Nasal cavity respiratory epithelium epithelial cell of viscerocranial mucosa (primary cell): ENCODE measurements around the gene OR10A5. TPM values are rescaled to one million over a fixed set of nuclear protein-coding genes. Genes with fewer than 3 reads are reported as not detected.

Experiments
- total RNA-seq: library from RNA; depleted of rRNA; stranded (reverse); fragments of >200 nt; gene quantifications from 2 replicates; pipeline ENCODE4 v1.2.3, GENCODE V29; 2014

The OR10A5 gene, protein sequence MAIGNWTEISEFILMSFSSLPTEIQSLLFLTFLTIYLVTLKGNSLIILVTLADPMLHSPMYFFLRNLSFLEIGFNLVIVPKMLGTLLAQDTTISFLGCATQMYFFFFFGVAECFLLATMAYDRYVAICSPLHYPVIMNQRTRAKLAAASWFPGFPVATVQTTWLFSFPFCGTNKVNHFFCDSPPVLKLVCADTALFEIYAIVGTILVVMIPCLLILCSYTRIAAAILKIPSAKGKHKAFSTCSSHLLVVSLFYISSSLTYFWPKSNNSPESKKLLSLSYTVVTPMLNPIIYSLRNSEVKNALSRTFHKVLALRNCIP
- not detected in 2 replicates for total RNA-seq

DNA sequence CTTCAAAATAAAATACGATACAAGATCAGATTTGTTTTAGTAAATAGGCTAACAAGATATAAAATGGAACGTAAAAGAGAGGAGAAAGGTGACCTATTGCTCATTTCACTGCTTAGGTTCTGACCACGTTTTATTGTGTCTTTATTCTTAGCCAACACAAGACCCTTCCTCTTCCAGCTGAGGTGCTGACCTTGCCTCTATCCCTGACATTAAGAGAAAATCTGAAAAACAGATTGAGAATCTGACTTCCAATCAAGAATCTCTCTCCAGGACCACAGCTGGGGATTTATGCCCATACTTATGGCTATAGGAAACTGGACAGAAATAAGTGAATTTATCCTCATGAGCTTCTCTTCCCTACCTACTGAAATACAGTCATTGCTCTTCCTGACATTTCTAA lies at the start of gene OR10A5:
TSS of gene OR10A5 (plus strand) at position 301 of the 400 bp plus-strand sequence. CDS start at position 301, 0 bp downstream.

DNA sequence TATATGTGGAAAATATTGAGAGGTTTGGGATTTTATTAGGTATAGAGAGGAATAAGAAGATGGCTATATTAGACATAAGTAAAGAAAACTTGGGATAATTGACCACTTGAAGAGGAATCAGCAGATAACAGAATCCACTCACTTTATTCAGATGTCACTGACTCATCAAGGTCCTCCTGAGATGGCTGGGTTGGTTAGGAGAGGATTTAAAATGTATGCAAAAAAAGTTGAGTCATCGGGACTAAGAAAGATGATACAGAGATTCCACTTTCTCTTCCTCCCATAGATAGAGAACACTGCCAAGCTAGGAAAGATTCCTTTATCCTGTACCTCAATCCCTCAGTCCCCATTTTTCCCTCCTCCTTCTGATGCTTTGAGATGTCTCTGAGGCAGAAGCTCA lies 46.1 kb upstream of the OR10A5 start, which contains the start of gene OR6A2:
TSS of gene OR6A2 (minus strand) at position 288 of the 400 bp plus-strand sequence. CDS start 3,981 bp downstream, outside the sequence.

DNA sequence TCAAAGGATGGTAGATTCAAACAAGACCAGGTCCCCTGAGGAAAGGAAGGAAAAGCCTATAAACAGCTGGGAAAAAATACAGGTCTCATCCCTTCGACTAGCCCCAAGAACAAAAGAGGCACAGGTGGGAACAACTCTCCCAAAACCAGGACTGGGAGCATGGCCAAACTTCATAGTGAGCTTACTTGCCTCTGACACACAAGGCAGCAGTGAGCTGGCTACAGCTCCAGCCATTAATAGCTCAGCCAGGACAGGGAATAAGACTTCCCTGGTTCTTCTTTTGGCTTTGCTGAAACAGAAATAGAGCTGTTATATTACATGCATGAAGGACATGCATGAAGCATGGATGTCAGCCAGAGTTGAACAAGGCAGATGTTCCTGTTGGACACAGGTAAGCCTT lies 17.5 kb downstream of the OR10A5 start, which contains the start of gene OR10A2:
TSS of gene OR10A2 (plus strand) at position 97 of the 400 bp plus-strand sequence. CDS start 6,698 bp downstream, outside the sequence.

DNA sequence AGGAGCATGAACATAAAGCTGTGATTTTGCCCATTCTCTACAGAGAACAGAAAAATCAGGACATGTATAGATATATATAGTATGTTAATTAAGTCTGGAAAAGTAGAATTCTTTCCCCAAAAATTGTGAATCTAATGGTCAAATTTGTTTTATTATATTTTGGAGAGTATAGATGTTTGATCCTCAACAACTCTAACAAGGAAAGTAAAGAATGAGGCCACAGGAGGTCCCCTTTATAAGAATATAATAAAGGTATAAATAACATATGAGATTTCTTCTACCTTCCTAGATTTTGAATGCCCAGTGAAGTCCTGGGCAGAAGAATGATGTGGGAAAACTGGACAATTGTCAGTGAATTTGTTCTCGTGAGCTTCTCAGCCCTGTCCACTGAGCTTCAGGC lies 30.8 kb downstream of the OR10A5 start, which contains the start of gene OR10A4:
TSS of gene OR10A4 (plus strand) at position 301 of the 400 bp plus-strand sequence. CDS start at position 324, 23 bp downstream.

DNA sequence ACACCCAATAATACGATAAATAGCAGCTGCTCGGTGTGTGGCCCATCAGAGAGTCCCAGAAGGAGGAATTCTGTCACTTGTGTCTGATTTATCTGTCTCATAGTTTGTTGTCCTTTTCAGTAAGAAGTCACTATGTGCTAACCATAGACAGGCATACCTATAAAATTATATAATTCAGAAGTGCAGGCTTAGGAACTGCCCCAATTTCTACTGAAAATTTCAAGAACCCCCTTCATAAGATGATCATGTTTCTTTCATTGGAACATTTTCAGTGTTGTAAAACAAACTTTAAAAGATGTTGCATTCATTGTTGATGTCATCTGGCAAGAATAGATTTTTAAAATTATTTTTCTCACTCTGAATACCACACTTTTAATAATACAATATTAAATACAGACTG lies 46.9 kb downstream of the OR10A5 start, which contains the start of gene OR2D2:
TSS of gene OR2D2 (minus strand) at position 101 of the 400 bp plus-strand sequence. CDS start at position 101, 0 bp downstream.

Other genes starting within 250 kb of the OR10A5 start
- 14.7 and 18.0 TPM in 2 replicates for gene RRP8, start 242.1 kb upstream of the OR10A5 start, total RNA-seq
- gene ILK, start 241.9 kb upstream of the OR10A5 start, total RNA-seq, result 42.7 and 77.8 TPM in 2 replicates
- 27.2 and 39.6 TPM in 2 replicates for gene TAF10, start 233.5 kb upstream of the OR10A5 start, total RNA-seq
- 46.5 and 172 TPM in 2 replicates for gene TPP1, start 226.3 kb upstream of the OR10A5 start, total RNA-seq
- gene DCHS1, start 189.9 kb upstream of the OR10A5 start, total RNA-seq, result under 0.01 and 0.21 TPM in 2 replicates
- 25.1 and 52.3 TPM in 2 replicates for gene MRPL17, start 162.3 kb upstream of the OR10A5 start, total RNA-seq
- gene OR2AG2, start 73.7 kb upstream of the OR10A5 start, total RNA-seq, result under 0.01 and 0.07 TPM in 2 replicates
- gene OR2AG1, start 62.7 kb upstream of the OR10A5 start, total RNA-seq, result not detected in 2 replicates
- gene OR6A2, start 46.0 kb upstream of the OR10A5 start, total RNA-seq, result under 0.01 and 0.14 TPM in 2 replicates
- gene OR10A2, start 17.4 kb downstream of the OR10A5 start, total RNA-seq, result not detected in 2 replicates
- not detected in 2 replicates for gene OR10A4, start 30.9 kb downstream of the OR10A5 start, total RNA-seq
- gene OR2D2, start 46.8 kb downstream of the OR10A5 start, total RNA-seq, result under 0.01 and 0.21 TPM in 2 replicates
- not detected in 2 replicates for gene OR2D3, start 75.3 kb downstream of the OR10A5 start, total RNA-seq
- gene ZNF215, start 80.7 kb downstream of the OR10A5 start, total RNA-seq, result 5.8 and 8.2 TPM in 2 replicates
- 2.1 TPM in 2 replicates for gene ZNF214, start 174.7 kb downstream of the OR10A5 start, total RNA-seq
- under 0.01 and 0.07 TPM in 2 replicates for gene NLRP14, start 174.8 kb downstream of the OR10A5 start, total RNA-seq
- gene RBMXL2, start 243.3 kb downstream of the OR10A5 start, total RNA-seq, result not detected in 2 replicates